SK-N-MC (cell line): ENCODE data around the gene PRR36.

Experiments
- EZH2 ChIP-seq: fragments of 200-600 bp; sonication (generic); IDR thresholded peaks from one replicate; pipeline ENCODE4 v1.6.1; 2017; ENCODE audit warnings: antibody characterized with exemption
- FOXP2 ChIP-seq: optimal IDR thresholded peaks from 2 replicates; pipeline ENCODE3; 2011; ENCODE audit warnings: mild to moderate bottlenecking, moderate library complexity; ENCODE audit not compliant: insufficient read depth; ENCODE audit errors: extremely low read length, control extremely low read depth
- POLR2AphosphoS5 ChIP-seq: IDR thresholded peaks from 2 replicates; pipeline ENCODE4 v1.6.1; 2012; ENCODE audit warnings: mild to moderate bottlenecking, low read depth, low read length, borderline replicate concordance

DNA sequence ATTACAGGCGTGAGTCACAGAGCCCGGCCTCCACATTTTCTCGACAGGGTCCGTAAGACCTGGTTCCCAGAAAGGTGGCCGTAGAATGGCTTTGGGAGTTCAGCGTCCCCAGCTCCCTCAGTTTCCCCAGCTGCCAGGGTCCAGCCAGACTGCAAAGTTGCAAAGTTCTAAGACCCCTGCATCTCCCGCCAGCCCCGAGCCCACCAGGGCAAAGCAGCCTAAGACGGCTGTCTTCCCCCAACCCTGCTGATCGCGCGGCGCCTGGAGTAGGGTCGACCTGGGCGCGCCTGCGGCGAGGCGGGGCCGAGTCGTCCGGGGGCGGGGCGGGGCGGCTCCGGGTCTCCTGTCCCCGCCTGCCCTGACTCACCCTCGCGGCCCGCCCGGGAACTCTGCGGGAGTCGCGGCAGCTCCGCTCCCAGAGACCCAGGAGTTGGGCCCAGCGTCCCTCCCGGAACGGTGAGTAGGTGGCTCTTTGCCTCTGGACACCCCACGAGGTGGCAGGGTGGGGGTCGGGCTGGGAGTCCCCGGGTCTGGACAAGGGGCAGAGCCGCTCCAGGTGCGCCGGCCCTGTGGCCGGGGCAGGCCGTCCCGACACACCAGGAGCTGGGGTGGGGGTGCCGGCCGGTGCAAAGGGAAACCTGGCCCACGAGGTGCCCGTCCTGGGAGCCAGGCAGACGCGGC, 14.1 kb upstream of the PRR36 start, which contains the start of gene LRRC8E:
- TF ChIP-seq POLR2AphosphoS5 (no peak; the same call in 1 of the 2 replicates), EZH2 (no peak), FOXP2 (no peak)
